Measurements from ENCODE around the gene PPIP5K1.

PPIP5K1 gene

DNA sequence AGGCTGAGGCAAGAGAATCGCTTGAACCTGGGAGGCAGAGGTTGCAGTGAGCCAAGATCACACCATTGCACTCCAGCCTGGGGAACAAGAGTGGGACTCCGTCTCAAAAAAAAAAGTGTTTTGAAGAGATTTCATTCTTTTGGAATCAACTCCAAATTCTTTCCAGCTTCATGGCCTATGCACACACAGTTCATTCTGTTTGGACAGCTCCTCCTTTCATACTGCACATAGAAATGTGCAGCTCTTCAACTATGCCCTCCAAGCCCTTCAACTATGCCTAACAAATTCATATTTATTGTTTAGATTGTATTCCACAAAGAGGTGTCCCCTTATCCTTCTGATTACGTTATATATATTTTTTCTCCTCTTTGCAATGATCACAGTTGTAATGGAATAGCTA lies 101.2 kb downstream of the PPIP5K1 start:
- FAIRE-seq, result no peak

DNA sequence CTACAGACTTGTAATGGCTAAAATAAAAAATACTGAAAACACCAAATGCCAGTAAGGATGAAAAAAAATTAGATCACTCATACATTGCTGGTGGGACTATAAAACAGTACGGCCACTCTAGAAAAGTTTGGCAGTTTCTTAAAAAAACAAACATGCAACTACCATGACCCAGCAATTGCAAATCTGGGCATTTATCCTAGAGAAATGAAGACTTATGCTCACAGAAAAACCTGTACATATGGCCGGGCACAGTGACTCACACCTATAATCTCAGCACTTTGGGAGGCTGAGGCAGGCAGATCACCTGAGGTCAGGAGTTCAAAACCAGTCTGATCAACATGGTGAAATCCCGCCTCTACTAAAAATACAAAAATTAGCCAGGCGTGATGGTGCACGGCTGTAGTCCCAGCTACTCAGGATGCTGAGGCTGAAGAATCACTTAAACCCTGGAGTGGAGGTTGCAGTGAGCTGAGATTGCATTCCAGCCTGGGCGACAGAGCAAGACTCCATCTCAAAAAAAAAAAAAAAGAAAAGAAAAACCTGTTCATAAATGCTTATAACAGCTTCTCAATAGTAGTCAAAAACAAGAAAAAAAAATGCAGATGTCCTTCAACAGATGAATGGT lies 102.6 kb downstream of the PPIP5K1 start:
- FAIRE-seq, result no peak

- no peak for FAIRE-seq
Measured at GRCh38 chr15:43484455-43484854, 105.6 kb downstream of the PPIP5K1 start.
